GM12878 (cell line): ENCODE data around the gene RAB12. TPM values are rescaled to one million over a fixed set of nuclear protein-coding genes. Genes with fewer than 3 reads are reported as not detected.

Experiments
- ATF2 ChIP-seq: IDR thresholded peaks from 2 replicates; pipeline ENCODE4 v1.6.1; 2012; ENCODE audit warnings: low read length, inconsistent platforms
- FOS ChIP-seq: IDR thresholded peaks from 3 replicates; pipeline ENCODE4 v1.6.1; 2011; ENCODE audit warnings: borderline replicate concordance; ENCODE audit not compliant: insufficient read length; ENCODE audit errors: extremely low read depth
- FOXK2 ChIP-seq: fragments of 450-650 bp; IDR thresholded peaks from 2 replicates; pipeline ENCODE4 v1.6.1; 2017; ENCODE audit warnings: mild to moderate bottlenecking, moderate library complexity
- MEF2B ChIP-seq: fragments of 450-650 bp; IDR thresholded peaks from 2 replicates; pipeline ENCODE4 v1.6.1; 2018; ENCODE audit warnings: mild to moderate bottlenecking, moderate library complexity; ENCODE audit not compliant: partially characterized antibody, poor library complexity, severe bottlenecking
- MTA3 ChIP-seq: IDR thresholded peaks from 2 replicates; pipeline ENCODE4 v1.6.1; 2012; ENCODE audit warnings: low read length, inconsistent platforms, borderline replicate concordance
- NRF1 ChIP-seq: conservative IDR thresholded peaks from 2 replicates; pipeline ENCODE4 v1.6.1; 2011; ENCODE audit warnings: mild to moderate bottlenecking, low read depth, low read length, improper control_type of control experiment
- RCOR1 ChIP-seq: conservative IDR thresholded peaks from 2 replicates; pipeline ENCODE4 v1.6.1; 2012; ENCODE audit warnings: low read depth, low read length, improper control_type of control experiment
- REST ChIP-seq: IDR thresholded peaks from 2 replicates; pipeline ENCODE4 v1.6.1; 2012; ENCODE audit warnings: mild to moderate bottlenecking, low read depth, low read length
- RFX5 ChIP-seq: IDR thresholded peaks from 2 replicates; pipeline ENCODE4 v1.6.1; 2011; ENCODE audit warnings: low read depth, low read length, improper control_type of control experiment
- RUNX3 ChIP-seq: IDR thresholded peaks from 2 replicates; pipeline ENCODE4 v1.6.1; 2012; ENCODE audit warnings: low read length, inconsistent platforms
- SRF ChIP-seq, 2 experiments: IDR thresholded peaks; 2 replicates each; pipeline ENCODE4 v1.6.1; 2011; ENCODE audit warnings: low read depth in 2 of 2, low read length in 2 of 2, mild to moderate bottlenecking in 1 of 2, moderate library complexity in 1 of 2
- STAT3 ChIP-seq: IDR thresholded peaks from 2 replicates; pipeline ENCODE4 v1.6.1; 2011; ENCODE audit warnings: low read depth, low read length, improper control_type of control experiment
- SUZ12 ChIP-seq: fragments of 200-600 bp; sonication (generic); IDR thresholded peaks from one replicate; pipeline ENCODE4 v1.6.1; 2018; ENCODE audit warnings: antibody characterized with exemption, mild to moderate bottlenecking; ENCODE audit not compliant: unreplicated experiment
- USF1 ChIP-seq: IDR thresholded peaks from 2 replicates; pipeline ENCODE4 v1.6.1; 2011; ENCODE audit warnings: borderline replicate concordance, low read depth, mild to moderate bottlenecking, moderate library complexity, mixed read lengths, low read length; ENCODE audit not compliant: insufficient read depth; ENCODE audit errors: extremely low read length
- ZNF207 ChIP-seq: fragments of 450-650 bp; IDR thresholded peaks from 2 replicates; pipeline ENCODE4 v1.6.1; 2014; ENCODE audit warnings: antibody characterized with exemption, mild to moderate bottlenecking, borderline replicate concordance
- polyA plus RNA-seq, 11 experiments: library from polyadenylated mRNA; depleted of rRNA in 4 of 11; unstranded in 6 of 11; stranded (reverse) in 5 of 11; fragments of >200 nt; fragmentation: Nextera tagmentation in 4 of 11; fragmentation: Illumina TruSeq in 1 of 11; extraction: Ambion mirVana in 4 of 11; extraction: Trizol in 1 of 11; gene quantifications; 1 replicate in 1 of 11; 2 replicates in 10 of 11; pipeline versions ENCODE4 v1.2.1 to v1.2.3, GENCODE V29; 2011 to 2016; ENCODE audit warnings: inconsistent platforms in 2 of 11, missing spikeins in 2 of 11, low read depth in 1 of 11
- total RNA-seq, 4 experiments: library from RNA; depleted of rRNA in 3 of 4; stranded (reverse); fragments of >200 nt in 3 of 4; fragmentation: Illumina TruSeq in 1 of 4; extraction: Trizol in 1 of 4; gene quantifications; 2 replicates each; pipeline versions ENCODE4 v1.2.1 to v1.2.3, GENCODE V29; 2013 to 2021
- TF ChIP-seq, protein P1 (sequence below): fragments of 450-650 bp; IDR thresholded peaks from 2 replicates; pipeline ENCODE4 v1.6.1; 2016; ENCODE audit warnings: mild to moderate bottlenecking
- TF ChIP-seq, protein P2 (sequence below): IDR thresholded peaks from 2 replicates; pipeline ENCODE4 v1.6.1; 2012; ENCODE audit warnings: low read depth, low read length, improper control_type of control experiment
- TF ChIP-seq, protein P3 (sequence below): fragments of 450-650 bp; IDR thresholded peaks from 2 replicates; pipeline ENCODE4 v1.6.1; 2016; ENCODE audit warnings: mild to moderate bottlenecking

The RAB12 gene
- total and polyA plus RNA-seq, 10 of the 15 experiments (the other 5 are each of a cell fraction or from before 2014, with no cell fraction given), result 0.71 to 29.8 (median 14.0) TPM

GRCh38 chr18:8601277-8602032 is 7.8 kb upstream of the RAB12 start (continued):
- TF ChIP-seq, protein P1, sequence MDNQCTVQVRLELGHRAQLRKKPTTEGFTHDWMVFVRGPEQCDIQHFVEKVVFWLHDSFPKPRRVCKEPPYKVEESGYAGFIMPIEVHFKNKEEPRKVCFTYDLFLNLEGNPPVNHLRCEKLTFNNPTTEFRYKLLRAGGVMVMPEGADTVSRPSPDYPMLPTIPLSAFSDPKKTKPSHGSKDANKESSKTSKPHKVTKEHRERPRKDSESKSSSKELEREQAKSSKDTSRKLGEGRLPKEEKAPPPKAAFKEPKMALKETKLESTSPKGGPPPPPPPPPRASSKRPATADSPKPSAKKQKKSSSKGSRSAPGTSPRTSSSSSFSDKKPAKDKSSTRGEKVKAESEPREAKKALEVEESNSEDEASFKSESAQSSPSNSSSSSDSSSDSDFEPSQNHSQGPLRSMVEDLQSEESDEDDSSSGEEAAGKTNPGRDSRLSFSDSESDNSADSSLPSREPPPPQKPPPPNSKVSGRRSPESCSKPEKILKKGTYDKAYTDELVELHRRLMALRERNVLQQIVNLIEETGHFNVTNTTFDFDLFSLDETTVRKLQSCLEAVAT, result 0 out of 2 replicates have a peak, but pooled peaks have one; percentile 21
- TF ChIP-seq FOXK2, result no peak
- TF ChIP-seq RCOR1, result no peak
- no peak for TF ChIP-seq RFX5
- peak; percentile 76 for TF ChIP-seq MTA3
- peak; percentile 85 for TF ChIP-seq MEF2B
- TF ChIP-seq FOS, result no peak
- no peak for TF ChIP-seq SUZ12
- no peak for TF ChIP-seq NRF1
- peak; percentile 99 for TF ChIP-seq ATF2
- TF ChIP-seq ZNF207, result no peak; the same call in 1 of the 2 replicates
- TF ChIP-seq, protein P2, sequence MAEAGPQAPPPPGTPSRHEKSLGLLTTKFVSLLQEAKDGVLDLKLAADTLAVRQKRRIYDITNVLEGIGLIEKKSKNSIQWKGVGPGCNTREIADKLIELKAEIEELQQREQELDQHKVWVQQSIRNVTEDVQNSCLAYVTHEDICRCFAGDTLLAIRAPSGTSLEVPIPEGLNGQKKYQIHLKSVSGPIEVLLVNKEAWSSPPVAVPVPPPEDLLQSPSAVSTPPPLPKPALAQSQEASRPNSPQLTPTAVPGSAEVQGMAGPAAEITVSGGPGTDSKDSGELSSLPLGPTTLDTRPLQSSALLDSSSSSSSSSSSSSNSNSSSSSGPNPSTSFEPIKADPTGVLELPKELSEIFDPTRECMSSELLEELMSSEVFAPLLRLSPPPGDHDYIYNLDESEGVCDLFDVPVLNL, result no peak
- TF ChIP-seq RUNX3, result peak; percentile 86
- 0 out of 2 replicates have a peak, but pooled peaks have one; percentile 59 for TF ChIP-seq STAT3
- no peak for TF ChIP-seq USF1
- TF ChIP-seq, protein P3, sequence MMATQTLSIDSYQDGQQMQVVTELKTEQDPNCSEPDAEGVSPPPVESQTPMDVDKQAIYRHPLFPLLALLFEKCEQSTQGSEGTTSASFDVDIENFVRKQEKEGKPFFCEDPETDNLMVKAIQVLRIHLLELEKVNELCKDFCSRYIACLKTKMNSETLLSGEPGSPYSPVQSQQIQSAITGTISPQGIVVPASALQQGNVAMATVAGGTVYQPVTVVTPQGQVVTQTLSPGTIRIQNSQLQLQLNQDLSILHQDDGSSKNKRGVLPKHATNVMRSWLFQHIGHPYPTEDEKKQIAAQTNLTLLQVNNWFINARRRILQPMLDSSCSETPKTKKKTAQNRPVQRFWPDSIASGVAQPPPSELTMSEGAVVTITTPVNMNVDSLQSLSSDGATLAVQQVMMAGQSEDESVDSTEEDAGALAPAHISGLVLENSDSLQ, result peak; percentile 59; the same call in 1 of the 2 replicates
- no peak for TF ChIP-seq SRF (IDR thresholded peaks at IDR 0.05; ENCODE audit: low read depth in 2 of 2, low read length in 2 of 2)
- TF ChIP-seq REST, result no peak
